ENCODE data around the gene GALNTL6. TPM values are rescaled to one million over a fixed set of nuclear protein-coding genes. Genes with fewer than 3 reads are reported as not detected.

GALNTL6 gene
- polyA plus RNA-seq, 1 donor (not counting 4 experiments of a cell fraction or from before 2014, with no cell fraction given) = not detected

GRCh38 chr4:172826346-172826745 is 1013.1 kb downstream of the GALNTL6 start:
- Histone ChIP-seq H3K36me3 (ENCODE audit: control insufficient read depth in 2 of 2, extremely low read depth in 1 of 2, insufficient read depth in 2 of 2, low read length in 2 of 2) (no peaks in the 10 kb centered on the region), H3K27me3 (ENCODE audit: control insufficient read depth, extremely low read depth, insufficient read depth, low read length) (no peaks in the 10 kb centered on the region), H3K9me3 (ENCODE audit: control insufficient read depth, low read depth, low read length) (no peaks in the 10 kb centered on the region), H3K4me1 (ENCODE audit: control insufficient read depth, extremely low read depth, insufficient read depth, low read length) (no peaks in the 10 kb centered on the region), H3K9me1 (ENCODE audit: control insufficient read depth, extremely low read depth, insufficient read depth, low read length) (no peaks in the 10 kb centered on the region), H3K4me2 (ENCODE audit: control insufficient read depth, extremely low read depth, insufficient read depth, low read depth, low read length) (no peak overlapping the region), H4K20me1 (ENCODE audit: control insufficient read depth, extremely low read depth, insufficient read depth, low read length) (no peaks in the 10 kb centered on the region), H3K9ac (ENCODE audit: control insufficient read depth, extremely low read depth, insufficient read depth, low read length) (no peak overlapping the region), H3K4me3 (ENCODE audit: control insufficient read depth in 2 of 3, extremely low read depth in 1 of 3, insufficient read depth in 2 of 3, low read depth in 1 of 3, low read length in 3 of 3) (no peak overlapping the region), H3K79me2 (ENCODE audit: control insufficient read depth, insufficient read depth, low read length) (no peaks in the 10 kb centered on the region), H3K27ac (ENCODE audit: control insufficient read depth, insufficient read depth, low read length) (no peak overlapping the region), H2AFZ (ENCODE audit: control insufficient read depth, low read length) (no peak overlapping the region)
- dilution Hi-C loops (cut with MboI; ENCODE audit: extremely low pct_ligation_motif_present, low sequenced_read_pairs) = no loop called here
- no peak for DNase-seq (ENCODE audit: low read depth, low spot score)
- TF ChIP-seq CTCF (optimal IDR thresholded peaks at IDR 0.05 in 1 of 3, IDR thresholded peaks at IDR 0.05 in 1 of 3, conservative IDR thresholded peaks at IDR 0.05 in 1 of 3; ENCODE audit: extremely low read depth in 1 of 3, insufficient read depth in 2 of 3, low read length in 3 of 3) (no peak), EZH2 (IDR thresholded peaks at IDR 0.05; ENCODE audit: low read length) (no peak)
- FAIRE-seq = no peak

GRCh38 chr4:172826861-172827260 is 1013.7 kb downstream of the GALNTL6 start:
- H3K9ac ChIP-seq (ENCODE audit: control insufficient read depth, extremely low read depth, insufficient read depth, low read length) = no peak overlapping the region
- dilution Hi-C loops (cut with MboI; ENCODE audit: extremely low pct_ligation_motif_present, low sequenced_read_pairs) = no loop called here
- no peak overlapping the region for H2AFZ ChIP-seq (ENCODE audit: control insufficient read depth, low read length)
- no peaks in the 10 kb centered on the region for H3K79me2 ChIP-seq (ENCODE audit: control insufficient read depth, insufficient read depth, low read length)
- H3K4me1 ChIP-seq (ENCODE audit: control insufficient read depth, extremely low read depth, insufficient read depth, low read length) = no peaks in the 10 kb centered on the region
- H3K4me2 ChIP-seq (ENCODE audit: control insufficient read depth, extremely low read depth, insufficient read depth, low read depth, low read length) = no peak overlapping the region
- no peak overlapping the region for H3K27ac ChIP-seq (ENCODE audit: control insufficient read depth, insufficient read depth, low read length)
- no peaks in the 10 kb centered on the region for H3K9me1 ChIP-seq (ENCODE audit: control insufficient read depth, extremely low read depth, insufficient read depth, low read length)
- H4K20me1 ChIP-seq (ENCODE audit: control insufficient read depth, extremely low read depth, insufficient read depth, low read length) = no peaks in the 10 kb centered on the region
- H3K4me3 ChIP-seq (ENCODE audit: control insufficient read depth in 2 of 3, extremely low read depth in 1 of 3, insufficient read depth in 2 of 3, low read depth in 1 of 3, low read length in 3 of 3) = no peak overlapping the region
- DNase-seq (ENCODE audit: low read depth, low spot score) = no peak
- no peak for FAIRE-seq
- no peaks in the 10 kb centered on the region for H3K9me3 ChIP-seq (ENCODE audit: control insufficient read depth, low read depth, low read length)
- H3K27me3 ChIP-seq (ENCODE audit: control insufficient read depth, extremely low read depth, insufficient read depth, low read length) = no peaks in the 10 kb centered on the region
- no peaks in the 10 kb centered on the region for H3K36me3 ChIP-seq (ENCODE audit: control insufficient read depth in 2 of 2, extremely low read depth in 1 of 2, insufficient read depth in 2 of 2, low read length in 2 of 2)
- no peak for TF ChIP-seq EZH2 (IDR thresholded peaks at IDR 0.05; ENCODE audit: low read length)
- no peak for TF ChIP-seq CTCF (optimal IDR thresholded peaks at IDR 0.05 in 1 of 3, IDR thresholded peaks at IDR 0.05 in 1 of 3, conservative IDR thresholded peaks at IDR 0.05 in 1 of 3; ENCODE audit: extremely low read depth in 1 of 3, insufficient read depth in 2 of 3, low read length in 3 of 3)

Measured in keratinocyte (primary cell).